Myometrial cell (primary cell): Measurements from ENCODE around the gene DIPK2B. TPM values are rescaled to one million over a fixed set of nuclear protein-coding genes. Genes with fewer than 3 reads are reported as not detected.

Experiments
- total RNA-seq: library from RNA; depleted of rRNA; stranded (reverse); fragments of >200 nt; gene quantifications from 2 replicates; pipeline ENCODE4 v1.2.3, GENCODE V29; 2015

Gene DIPK2B, protein sequence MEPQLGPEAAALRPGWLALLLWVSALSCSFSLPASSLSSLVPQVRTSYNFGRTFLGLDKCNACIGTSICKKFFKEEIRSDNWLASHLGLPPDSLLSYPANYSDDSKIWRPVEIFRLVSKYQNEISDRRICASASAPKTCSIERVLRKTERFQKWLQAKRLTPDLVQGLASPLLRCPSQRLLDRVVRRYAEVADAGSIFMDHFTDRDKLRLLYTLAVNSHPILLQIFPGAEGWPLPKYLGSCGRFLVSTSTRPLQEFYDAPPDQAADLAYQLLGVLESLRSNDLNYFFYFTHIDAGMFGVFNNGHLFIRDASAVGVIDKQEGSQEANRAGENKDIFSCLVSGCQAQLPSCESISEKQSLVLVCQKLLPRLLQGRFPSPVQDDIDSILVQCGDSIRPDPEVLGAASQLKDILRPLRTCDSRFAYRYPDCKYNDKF
- not detected in 2 replicates for total RNA-seq

GRCh38 chrX:45200741-45201234, at the start of gene DIPK2B:
TSS of gene DIPK2B (minus strand) at chrX:45200876. CDS start at chrX:45200826, 50 bp downstream.

